ENCODE results near the gene C11orf24. TPM values are rescaled to one million over a fixed set of nuclear protein-coding genes. Genes with fewer than 3 reads are reported as not detected.

Gene C11orf24
- total RNA-seq, 1 donor from 2014 or later: 26.7 TPM

GRCh38 chr11:68313574-68314202 lies 41.9 kb upstream of the C11orf24 start:
- no peaks in the 10 kb centered on the region for H3K9me3 ChIP-seq
- H3K27ac ChIP-seq: peak overlapping the region; percentile 78
- H3K4me3 ChIP-seq: peak overlapping the region; percentile 68
- DNase-seq (peak; percentile 66), ATAC-seq (no peak)
- no peaks in the 10 kb centered on the region for H3K36me3 ChIP-seq
- H3K4me1 ChIP-seq: peaks cover 42% of the 10 kb centered on the region
- intact Hi-C loops (cut with DNase I): loop anchor here (10.0 kb wide), 1 partner anchor 71 kb away; no protein-coding TSS in a partner anchor
- no peak for TF ChIP-seq CTCF (IDR thresholded peaks at IDR 0.05)
- H3K27me3 ChIP-seq: no peaks in the 10 kb centered on the region

GRCh38 chr11:68312780-68313573 lies 41.2 kb upstream of the C11orf24 start:
- Histone ChIP-seq H3K27me3 (no peaks in the 10 kb centered on the region), H3K36me3 (no peaks in the 10 kb centered on the region), H3K4me3 (peak overlapping the region; percentile 68), H3K27ac (peak overlapping the region; percentile 78), H3K9me3 (no peaks in the 10 kb centered on the region), H3K4me1 (peaks cover 42% of the 10 kb centered on the region)
- intact Hi-C loops (cut with DNase I): loop anchor here (10.0 kb wide), 1 partner anchor 72 kb away; no protein-coding TSS in a partner anchor
- ATAC-seq (peak; percentile 30), DNase-seq (peak; percentile 71)
- TF ChIP-seq CTCF (IDR thresholded peaks at IDR 0.05): no peak

- DNase-seq (peak; percentile 71), ATAC-seq (peak; percentile 55)
- H3K9me3 ChIP-seq: no peaks in the 10 kb centered on the region
- no peak for TF ChIP-seq CTCF (IDR thresholded peaks at IDR 0.05)
- H3K4me3 ChIP-seq: peak within 1 kb of the TSS; percentile 68
- H3K27ac ChIP-seq: peak within 1 kb of the TSS; percentile 78
- peaks cover 38% of the 10 kb centered on the region for H3K4me1 ChIP-seq
- H3K36me3 ChIP-seq: no peaks in the 10 kb centered on the region
- H3K27me3 ChIP-seq: no peaks in the 10 kb centered on the region
- intact Hi-C loops (cut with DNase I): loop anchor here (10.0 kb wide), 1 partner anchor 73 kb away; no protein-coding TSS in a partner anchor
Observed at GRCh38 chr11:68312117-68312779, 40.5 kb upstream of the C11orf24 start, which contains the start of gene LRP5. Gene LRP5 (plus strand): TSS chr11:68312591. CDS start chr11:68312715, 124 bp downstream.

GRCh38 chr11:68311160-68312116 lies 39.7 kb upstream of the C11orf24 start:
- ATAC-seq (peak; percentile 10), DNase-seq (peak; percentile 70)
- H3K4me3 ChIP-seq: peak overlapping the region; percentile 40
- H3K27ac ChIP-seq: peak overlapping the region; percentile 53
- no peaks in the 10 kb centered on the region for H3K36me3 ChIP-seq
- intact Hi-C loops (cut with DNase I): loop anchor here (10.0 kb wide), 1 partner anchor 73 kb away; no protein-coding TSS in a partner anchor
- H3K27me3 ChIP-seq: no peaks in the 10 kb centered on the region
- H3K4me1 ChIP-seq: peaks cover 30% of the 10 kb centered on the region
- no peaks in the 10 kb centered on the region for H3K9me3 ChIP-seq
- TF ChIP-seq CTCF (IDR thresholded peaks at IDR 0.05): no peak
